ENCODE data around the gene MAPK1IP1L.

DNA sequence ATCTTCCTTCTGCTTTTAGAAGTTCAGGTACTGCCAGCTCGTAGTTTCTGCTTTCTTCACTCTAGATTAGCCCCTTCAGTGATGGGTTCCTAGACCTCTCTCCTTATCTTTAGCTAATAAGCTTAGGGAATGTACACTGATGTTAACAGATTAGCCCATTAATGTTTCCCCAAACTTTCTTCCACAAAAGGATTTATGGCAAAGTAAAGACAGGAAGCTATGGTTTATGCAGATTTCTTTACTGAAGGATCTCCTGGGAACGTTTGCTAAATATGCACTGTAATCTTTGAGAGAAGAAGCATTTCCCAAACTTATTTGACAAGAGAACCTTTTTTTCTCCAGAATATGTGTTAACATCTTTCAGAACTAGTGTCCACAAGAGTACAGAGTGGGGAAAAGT is 20.3 kb upstream of the MAPK1IP1L start:
- TF ChIP-seq, protein P1, sequence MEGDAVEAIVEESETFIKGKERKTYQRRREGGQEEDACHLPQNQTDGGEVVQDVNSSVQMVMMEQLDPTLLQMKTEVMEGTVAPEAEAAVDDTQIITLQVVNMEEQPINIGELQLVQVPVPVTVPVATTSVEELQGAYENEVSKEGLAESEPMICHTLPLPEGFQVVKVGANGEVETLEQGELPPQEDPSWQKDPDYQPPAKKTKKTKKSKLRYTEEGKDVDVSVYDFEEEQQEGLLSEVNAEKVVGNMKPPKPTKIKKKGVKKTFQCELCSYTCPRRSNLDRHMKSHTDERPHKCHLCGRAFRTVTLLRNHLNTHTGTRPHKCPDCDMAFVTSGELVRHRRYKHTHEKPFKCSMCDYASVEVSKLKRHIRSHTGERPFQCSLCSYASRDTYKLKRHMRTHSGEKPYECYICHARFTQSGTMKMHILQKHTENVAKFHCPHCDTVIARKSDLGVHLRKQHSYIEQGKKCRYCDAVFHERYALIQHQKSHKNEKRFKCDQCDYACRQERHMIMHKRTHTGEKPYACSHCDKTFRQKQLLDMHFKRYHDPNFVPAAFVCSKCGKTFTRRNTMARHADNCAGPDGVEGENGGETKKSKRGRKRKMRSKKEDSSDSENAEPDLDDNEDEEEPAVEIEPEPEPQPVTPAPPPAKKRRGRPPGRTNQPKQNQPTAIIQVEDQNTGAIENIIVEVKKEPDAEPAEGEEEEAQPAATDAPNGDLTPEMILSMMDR (conservative IDR thresholded peaks at IDR 0.05; ENCODE audit: low read depth in 2 of 2) = no peak
- no peak for TF ChIP-seq EZH2phosphoT487 (IDR thresholded peaks at IDR 0.05; ENCODE audit: unreplicated experiment)

Data from GM23338 (cell line).